ENCODE measurements around the gene TMEM98. TPM values are rescaled to one million over a fixed set of nuclear protein-coding genes. Genes with fewer than 3 reads are reported as not detected.
"Not testable (repeated sequence)": the region's sequence is repeated elsewhere in the genome, so short reads cannot be mapped to it uniquely, and the experiment has no call there.

Gene TMEM98
- total RNA-seq, 4 donors from 2014 or later = 1.7 to 8.0 (median 6.7) TPM

GRCh38 chr17:32947736-32948135 lies 19.8 kb downstream of the TMEM98 start:
- TF ChIP-seq CTCF (IDR thresholded peaks at IDR 0.05 in 4 of 5, conservative IDR thresholded peaks at IDR 0.05 in 1 of 5) (no peak), POLR2A (IDR thresholded peaks at IDR 0.05) (no peak)
- in situ Hi-C loops (cut with MboI; ENCODE audit: low sequenced_read_pairs in 4 of 4) (no loop called here), intact Hi-C loops (cut with DNase I; ENCODE audit: low total_unique reads) (no loop called here)
- Histone ChIP-seq H3K9me3 (no peaks in the 10 kb centered on the region), H3K4me1 (no peaks in the 10 kb centered on the region), H3K27me3 (no peaks in the 10 kb centered on the region), H3K36me3 (no peaks in the 10 kb centered on the region), H3K4me3 (no peak overlapping the region), H3K27ac (no peak overlapping the region)
- ATAC-seq = no peak
- no peak for DNase-seq

- H3K4me3 ChIP-seq = no peak overlapping the region
- no peak overlapping the region for H3K27ac ChIP-seq
- intact Hi-C loops (cut with DNase I; ENCODE audit: low total_unique reads) = no loop called here
- no peaks in the 10 kb centered on the region for H3K36me3 ChIP-seq
- in situ Hi-C loops (cut with MboI; ENCODE audit: low sequenced_read_pairs in 4 of 4) = no loop called here
- H3K27me3 ChIP-seq = no peaks in the 10 kb centered on the region
- TF ChIP-seq POLR2A (IDR thresholded peaks at IDR 0.05) = no peak
- no peak for TF ChIP-seq CTCF (IDR thresholded peaks at IDR 0.05 in 4 of 5, conservative IDR thresholded peaks at IDR 0.05 in 1 of 5)
- no peak for DNase-seq
- no peak for ATAC-seq
- H3K9me3 ChIP-seq = no peaks in the 10 kb centered on the region
- H3K4me1 ChIP-seq = no peaks in the 10 kb centered on the region
Measured at GRCh38 chr17:32949181-32949580, 21.2 kb downstream of the TMEM98 start.

- DNase-seq; H3K4me1 ChIP-seq; H3K4me3 ChIP-seq; H3K9me3 ChIP-seq; H3K36me3 ChIP-seq; H3K27ac ChIP-seq; intact Hi-C loops (cut with DNase I; ENCODE audit: low total_unique reads); ATAC-seq; H3K27me3 ChIP-seq: not testable (repeated sequence)
- in situ Hi-C loops (cut with MboI; ENCODE audit: low sequenced_read_pairs in 4 of 4) = loop anchor here in 1 of 4 donors (25.0 kb wide), 1 partner anchor 110 kb away; no protein-coding TSS in a partner anchor
Measured at GRCh38 chr17:32952491-32952890, 24.5 kb downstream of the TMEM98 start.

GRCh38 chr17:32953045-32953444 lies 25.1 kb downstream of the TMEM98 start:
- intact Hi-C loops (cut with DNase I; ENCODE audit: low total_unique reads) = no loop called here

GRCh38 chr17:32953857-32954256 lies 25.9 kb downstream of the TMEM98 start:
- Histone ChIP-seq H3K36me3 (no peaks in the 10 kb centered on the region), H3K4me1 (no peaks in the 10 kb centered on the region), H3K9me3 (no peaks in the 10 kb centered on the region), H3K4me3 (no peak overlapping the region), H3K27ac (no peak overlapping the region), H3K27me3 (no peaks in the 10 kb centered on the region)
- TF ChIP-seq POLR2A (IDR thresholded peaks at IDR 0.05) = no peak
- no peak for TF ChIP-seq CTCF (IDR thresholded peaks at IDR 0.05 in 4 of 5, conservative IDR thresholded peaks at IDR 0.05 in 1 of 5)
- DNase-seq = no peak
- ATAC-seq = no peak
- in situ Hi-C loops (cut with MboI; ENCODE audit: low sequenced_read_pairs in 4 of 4) (loop anchor here in 1 of 4 donors (25.0 kb wide), 1 partner anchor 108 kb away; no protein-coding TSS in a partner anchor), intact Hi-C loops (cut with DNase I; ENCODE audit: low total_unique reads) (no loop called here)

More at GRCh38 chr17:32953045-32953444, 25.1 kb downstream of the TMEM98 start:
- no peak for DNase-seq
- H3K9me3 ChIP-seq = no peaks in the 10 kb centered on the region
- TF ChIP-seq POLR2A (IDR thresholded peaks at IDR 0.05) (no peak), CTCF (IDR thresholded peaks at IDR 0.05 in 4 of 5, conservative IDR thresholded peaks at IDR 0.05 in 1 of 5) (no peak)
- H3K4me1 ChIP-seq = no peaks in the 10 kb centered on the region
- in situ Hi-C loops (cut with MboI; ENCODE audit: low sequenced_read_pairs in 4 of 4) = loop anchor here in 1 of 4 donors (25.0 kb wide), 1 partner anchor 109 kb away; no protein-coding TSS in a partner anchor
- no peak overlapping the region for H3K27ac ChIP-seq
- no peak overlapping the region for H3K4me3 ChIP-seq
- no peaks in the 10 kb centered on the region for H3K36me3 ChIP-seq
- ATAC-seq = no peak
- H3K27me3 ChIP-seq = no peaks in the 10 kb centered on the region

Measured in gastrocnemius medialis (tissue), 4 donors.